ENCODE data around the gene CYP51A1.
"Not testable (repeated sequence)": the region's sequence is repeated elsewhere in the genome, so short reads cannot be mapped to it uniquely, and the experiment has no call there.

The CYP51A1 gene

DNA sequence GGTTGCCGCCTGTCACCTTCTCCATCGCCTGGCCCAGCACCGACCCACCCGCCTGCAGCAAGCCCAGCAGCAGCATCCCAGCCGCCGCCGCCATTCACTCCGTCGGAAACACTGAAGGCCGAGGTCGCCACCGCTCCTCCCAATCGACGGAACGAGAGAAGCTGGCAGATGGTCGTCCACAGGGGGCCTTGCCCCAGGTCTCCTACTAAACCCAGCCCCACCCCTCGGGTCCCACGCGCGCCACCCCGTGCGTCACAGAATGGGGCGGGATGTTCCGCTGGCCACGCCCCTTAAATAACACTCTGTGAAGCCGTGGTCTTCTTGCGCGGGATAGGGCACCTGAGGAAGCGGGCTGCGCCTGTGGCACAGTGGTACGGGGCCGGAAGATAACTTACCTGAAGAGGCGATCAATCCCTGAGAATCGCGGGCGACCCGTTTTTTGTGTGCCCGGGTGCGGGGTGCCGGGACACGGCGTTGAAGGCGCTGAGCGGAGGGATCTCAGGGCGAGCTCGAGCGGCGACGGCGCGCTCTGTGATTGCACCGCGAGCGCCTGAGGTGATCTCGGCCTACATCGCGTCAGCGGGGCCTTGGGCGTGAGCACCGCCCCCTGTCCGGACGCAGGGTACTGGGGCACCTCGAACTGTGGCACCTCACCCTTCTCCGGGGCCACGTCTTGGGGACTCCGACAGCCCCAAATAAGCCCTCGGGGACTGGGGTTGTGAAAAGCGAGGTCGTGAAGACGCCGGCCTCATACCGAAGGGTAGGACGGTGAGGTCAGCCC lies at the start of gene CYP51A1:
Gene CYP51A1 (minus strand): TSS at position 207 of the 781 bp plus-strand sequence. CDS start 113 bp downstream, at position 94.
- peak; percentile 85 to 94 for DNase-seq (ENCODE audit: low read depth in 2 of 2, low spot score in 1 of 2)

DNA sequence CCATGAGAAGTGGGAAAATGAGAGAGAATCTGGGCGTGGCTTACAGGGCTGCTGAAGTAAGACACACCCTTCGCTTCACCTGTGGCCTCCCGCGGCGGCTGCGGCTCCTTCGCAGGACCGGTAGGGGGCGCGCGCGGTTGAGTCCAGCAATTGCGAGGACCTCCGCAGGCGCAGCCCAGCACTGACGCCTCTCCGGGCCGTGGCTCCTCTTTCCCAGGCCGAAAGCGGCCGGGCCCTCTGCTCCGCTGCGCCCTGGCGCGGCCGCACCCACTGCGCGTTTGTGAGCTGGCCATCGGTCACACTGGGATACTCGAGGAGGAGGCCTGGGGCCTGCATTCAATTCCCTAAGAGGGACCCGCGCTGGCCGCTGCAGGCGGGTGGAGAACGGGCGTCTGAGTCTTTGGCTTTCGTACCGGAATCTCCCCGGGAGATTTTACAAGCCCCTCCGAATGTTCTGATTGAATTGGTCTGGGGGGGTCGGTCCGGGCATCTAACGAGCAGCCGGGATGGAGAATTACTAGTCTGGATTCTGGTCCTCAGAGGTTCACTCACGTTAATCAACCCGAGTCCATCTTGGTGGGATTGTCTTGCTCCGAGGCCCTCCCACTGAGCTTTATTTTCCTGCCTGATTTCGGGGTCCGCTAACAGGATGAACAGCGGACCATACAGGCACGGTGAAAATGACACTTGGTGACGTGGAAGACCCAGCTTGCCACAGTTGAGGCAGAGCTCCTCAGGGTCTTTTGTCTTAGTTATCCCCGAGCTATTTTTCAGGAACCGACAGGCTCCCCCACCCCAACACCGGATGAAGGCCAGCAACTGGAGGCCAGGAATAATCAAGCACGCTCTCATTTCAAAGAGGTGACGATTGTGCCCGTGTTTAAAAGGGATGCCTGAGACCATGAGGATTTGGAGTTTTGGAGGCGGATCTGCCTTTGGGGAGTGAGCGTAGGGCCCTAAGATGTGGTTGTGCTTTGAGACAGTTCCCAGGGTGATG lies 44.9 kb upstream of the CYP51A1 start, which contains the start of gene LRRD1:
Gene LRRD1 (minus strand): TSS at position 215 of the 997 bp plus-strand sequence. CDS start 13,940 bp downstream, outside the sequence.
- peak; percentile 74 to 82 for DNase-seq (ENCODE audit: low read depth in 2 of 2, low spot score in 1 of 2)

DNA sequence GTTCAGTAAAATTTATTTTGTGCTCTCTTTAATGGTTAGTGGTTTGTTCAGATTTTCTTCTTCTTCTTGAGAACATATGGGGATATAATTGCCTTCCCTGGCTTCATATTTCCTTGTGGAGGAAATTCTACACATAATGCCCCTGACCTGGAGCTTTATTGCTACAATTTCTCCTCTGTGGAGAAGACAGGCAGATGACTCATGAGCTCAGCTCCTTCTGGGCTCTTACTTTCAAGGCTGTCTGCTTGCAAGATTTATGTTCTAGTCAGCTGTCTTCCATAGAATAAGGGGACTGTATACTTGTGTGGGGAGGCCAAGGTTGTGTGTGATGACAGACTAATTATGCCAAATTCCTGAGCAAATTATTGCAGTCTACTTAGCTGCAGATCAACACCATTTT lies 43.1 kb upstream of the CYP51A1 start:
- no peak for DNase-seq (ENCODE audit: low read depth in 2 of 2, low spot score in 1 of 2)

DNA sequence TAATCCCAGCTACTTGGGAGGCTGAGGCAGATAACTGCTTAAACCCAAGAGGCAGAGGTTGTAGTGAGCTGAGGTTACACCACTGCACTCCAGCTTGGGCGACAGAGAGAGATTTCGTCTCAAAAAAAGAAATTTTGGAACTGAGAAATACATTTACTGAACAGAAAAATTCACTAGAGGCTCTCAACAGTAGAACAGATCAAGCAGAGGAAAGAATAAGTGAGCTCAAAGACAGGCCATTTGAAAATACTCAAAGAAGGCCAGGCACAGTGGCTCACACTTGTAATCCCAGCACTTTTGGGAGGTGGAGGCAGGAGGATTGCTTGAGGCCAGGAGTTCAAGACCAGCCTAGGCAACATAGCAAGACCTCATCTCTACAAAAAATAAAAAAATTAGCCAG lies 35.3 kb upstream of the CYP51A1 start:
- DNase-seq (ENCODE audit: low read depth in 2 of 2, low spot score in 1 of 2), result not testable (repeated sequence)

DNA sequence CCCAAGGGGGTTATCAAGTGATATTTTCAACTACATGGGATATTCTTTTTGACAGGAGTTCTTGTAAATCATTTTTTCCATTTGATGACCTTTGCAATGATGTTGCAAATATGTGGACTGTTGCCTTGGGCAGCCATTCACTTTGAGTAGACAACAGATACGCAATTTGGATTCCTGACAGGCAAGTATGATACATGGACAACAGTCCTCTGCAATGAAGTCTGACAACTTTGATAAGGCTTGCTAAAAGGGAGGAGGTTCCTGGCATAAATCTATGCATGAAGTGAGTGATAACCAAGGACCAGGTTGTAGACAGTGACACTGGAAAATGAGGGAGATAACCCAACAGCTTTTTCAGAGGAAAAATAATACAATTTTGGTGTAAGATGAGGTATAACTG lies 27.0 kb upstream of the CYP51A1 start:
- DNase-seq (ENCODE audit: low read depth in 2 of 2, low spot score in 1 of 2), result no peak

DNA sequence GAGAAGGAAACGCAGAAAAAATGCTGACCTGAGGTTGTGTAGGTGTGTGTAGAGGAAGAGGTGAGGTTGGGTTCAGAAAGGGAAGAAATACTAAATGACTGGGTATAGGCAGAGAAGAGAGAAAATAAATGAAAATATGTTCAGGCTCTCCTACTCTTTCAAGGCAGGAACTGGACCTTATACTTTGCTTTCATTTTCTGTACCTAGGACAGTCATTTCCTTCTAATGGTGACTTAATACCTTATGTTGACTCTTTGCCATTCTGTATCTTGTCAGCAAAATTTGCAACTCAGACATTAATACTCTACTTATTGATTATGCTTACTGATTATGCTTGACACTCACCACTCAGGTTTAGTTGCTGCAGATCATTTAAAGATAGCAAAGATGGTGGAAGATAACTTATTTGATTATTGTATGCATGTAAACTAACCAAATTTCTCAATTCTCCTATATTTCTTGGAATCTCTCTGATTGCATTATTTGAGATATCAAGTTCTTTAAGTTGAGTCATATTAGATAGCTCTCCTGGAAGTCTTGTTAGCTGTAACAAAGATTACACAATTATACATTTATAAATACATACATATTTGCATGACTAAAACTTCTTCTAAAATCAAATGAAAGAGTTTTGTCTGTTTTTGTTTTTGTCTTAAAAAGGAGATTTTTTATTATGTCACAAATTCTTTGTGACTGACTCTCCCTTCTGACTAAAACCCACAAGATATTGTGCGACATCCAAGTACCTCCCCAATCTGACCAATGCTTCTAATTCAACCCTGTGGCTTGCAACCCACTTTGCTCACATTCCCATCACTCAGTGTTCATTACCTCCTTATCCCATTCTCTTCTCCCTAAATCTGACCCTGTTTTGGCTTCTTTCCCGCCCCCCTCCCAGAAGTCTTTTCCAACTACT lies 24.6 kb upstream of the CYP51A1 start:
- no peak for DNase-seq (ENCODE audit: low read depth in 2 of 2, low spot score in 1 of 2)

DNA sequence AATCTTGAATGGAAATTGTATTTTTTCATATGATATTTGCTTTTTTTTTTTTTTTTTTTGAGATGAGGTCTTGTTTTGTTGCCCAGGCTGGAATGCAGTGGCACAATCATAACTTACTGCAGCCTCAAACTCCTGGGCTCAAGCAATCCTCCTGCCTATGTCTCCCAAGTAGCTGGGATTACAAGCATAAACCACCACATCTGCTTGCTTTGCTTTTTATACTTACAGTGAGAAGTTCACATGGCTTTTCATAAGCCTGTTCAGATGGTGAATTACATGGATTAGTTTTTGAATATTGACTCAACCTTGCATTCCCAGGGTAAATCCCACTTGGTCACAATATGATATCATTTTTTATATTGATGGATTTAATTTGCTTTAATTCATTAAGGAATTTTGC lies 22.7 kb upstream of the CYP51A1 start:
- DNase-seq (ENCODE audit: low read depth in 2 of 2, low spot score in 1 of 2), result no peak

DNA sequence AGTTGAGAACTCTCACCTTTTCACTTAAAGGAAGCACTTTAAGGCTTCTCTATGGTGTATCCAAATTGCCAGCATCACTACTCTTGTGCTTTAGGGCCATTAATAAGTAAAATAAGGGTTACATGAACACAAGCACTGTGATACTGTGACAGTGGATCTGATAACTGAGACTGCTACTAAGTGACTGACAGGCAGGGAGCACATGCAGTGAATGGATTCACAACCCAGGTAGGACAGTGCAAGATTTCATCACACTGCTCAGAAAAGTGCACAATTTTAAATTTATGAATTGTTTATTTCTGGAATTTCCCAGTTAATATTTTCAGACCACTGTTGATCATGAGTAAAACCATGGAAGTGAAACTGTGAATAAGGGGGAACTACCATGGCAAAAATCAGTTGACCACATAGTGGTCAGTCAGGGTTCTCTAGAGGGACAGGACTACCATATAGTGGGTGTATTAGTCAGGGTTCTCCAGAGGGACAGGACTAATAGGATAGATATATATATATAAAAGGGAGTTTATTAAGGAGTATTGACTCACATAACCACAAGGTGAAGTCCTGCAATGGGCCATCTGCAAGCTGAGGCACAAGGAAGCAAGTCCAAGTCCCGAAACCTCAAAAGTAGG lies 20.9 kb upstream of the CYP51A1 start:
- no peak for DNase-seq (ENCODE audit: low read depth in 2 of 2, low spot score in 1 of 2)

DNA sequence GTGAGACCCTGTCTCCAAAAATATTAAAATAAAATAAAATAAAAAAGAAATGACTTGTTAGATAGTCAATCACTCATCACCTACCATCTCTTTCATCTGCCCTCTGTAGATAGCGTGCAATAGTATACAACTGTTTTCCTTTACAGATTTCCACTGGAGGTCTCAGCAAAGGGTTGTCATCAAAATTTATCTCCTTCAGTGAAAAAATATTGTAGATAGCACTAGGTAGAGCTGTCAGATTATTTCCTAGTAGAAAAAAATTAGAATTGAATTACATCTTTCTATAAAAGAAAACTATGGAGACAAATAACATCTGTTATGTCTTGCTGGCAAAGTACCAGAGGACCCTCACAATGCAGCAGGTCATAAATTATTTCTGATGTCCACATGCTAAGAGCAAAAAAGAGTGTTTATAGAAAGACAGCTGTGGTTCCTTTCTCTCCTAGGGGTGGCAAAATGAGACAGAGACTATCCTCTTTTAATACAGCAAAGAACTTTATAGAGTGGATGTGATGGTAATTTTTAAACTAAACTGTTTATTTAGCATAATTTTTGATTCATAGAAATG lies 16.3 kb upstream of the CYP51A1 start:
- no peak for DNase-seq (ENCODE audit: low read depth in 2 of 2, low spot score in 1 of 2)

DNA sequence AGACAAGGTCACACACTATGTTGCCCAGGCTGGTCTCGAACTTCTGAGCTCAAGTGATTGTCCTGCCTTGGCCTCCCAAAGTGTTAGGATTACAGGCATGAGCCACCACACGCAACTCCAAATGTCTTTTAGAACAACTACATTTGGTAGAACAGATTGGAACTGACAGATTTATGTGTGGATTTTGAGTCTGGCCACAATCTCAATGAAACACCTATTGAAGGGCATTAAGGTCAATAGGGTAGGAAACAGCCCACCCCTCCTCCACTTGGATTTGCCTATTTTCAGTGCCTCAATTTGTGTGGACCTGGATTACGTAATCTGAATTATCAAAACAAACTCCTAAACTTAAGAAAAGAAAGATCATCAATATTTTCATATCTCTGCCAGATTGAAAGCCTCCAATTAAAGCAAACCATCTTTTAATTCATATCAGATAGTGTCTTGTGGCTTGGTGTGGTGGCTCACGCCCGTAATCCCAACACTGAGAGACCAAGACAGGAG lies 15.5 kb upstream of the CYP51A1 start:
- no peak for DNase-seq (ENCODE audit: low read depth in 2 of 2, low spot score in 1 of 2)

DNA sequence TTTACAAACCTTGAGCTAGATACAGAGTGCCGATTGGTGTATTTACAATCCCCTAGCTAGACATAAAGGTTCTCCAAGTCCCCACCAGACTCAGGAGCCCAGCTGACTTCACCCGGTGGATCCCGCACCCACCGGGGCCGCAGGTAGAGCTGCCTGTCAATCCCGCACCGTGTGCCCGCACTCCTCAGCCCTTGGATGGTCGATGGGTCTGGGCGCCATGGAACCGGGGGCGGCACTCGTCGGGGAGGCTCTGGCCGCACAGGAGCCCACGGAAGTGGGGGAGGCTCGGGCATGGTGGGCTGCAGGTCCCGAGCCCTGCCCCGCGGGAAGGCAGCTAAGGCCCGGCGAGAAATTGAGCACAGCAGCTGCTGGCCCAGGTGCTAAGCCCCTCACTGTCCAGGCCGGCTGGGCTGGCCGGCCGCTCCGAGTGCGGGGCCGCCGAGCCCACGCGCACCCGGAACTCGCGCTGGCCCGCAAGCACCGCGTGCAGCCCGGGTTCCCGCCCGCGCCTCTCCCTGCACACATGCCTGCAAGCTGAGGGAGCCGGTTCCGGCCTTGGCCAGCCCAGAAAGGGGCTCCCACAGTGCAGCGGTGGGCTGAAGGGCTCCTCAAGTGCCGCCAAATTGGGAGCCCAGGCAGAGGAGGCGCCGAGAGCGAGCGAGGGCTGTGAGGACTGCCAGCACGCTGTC lies 9.1 kb upstream of the CYP51A1 start:
- DNase-seq (ENCODE audit: low read depth in 2 of 2, low spot score in 1 of 2), result not testable (repeated sequence)

DNA sequence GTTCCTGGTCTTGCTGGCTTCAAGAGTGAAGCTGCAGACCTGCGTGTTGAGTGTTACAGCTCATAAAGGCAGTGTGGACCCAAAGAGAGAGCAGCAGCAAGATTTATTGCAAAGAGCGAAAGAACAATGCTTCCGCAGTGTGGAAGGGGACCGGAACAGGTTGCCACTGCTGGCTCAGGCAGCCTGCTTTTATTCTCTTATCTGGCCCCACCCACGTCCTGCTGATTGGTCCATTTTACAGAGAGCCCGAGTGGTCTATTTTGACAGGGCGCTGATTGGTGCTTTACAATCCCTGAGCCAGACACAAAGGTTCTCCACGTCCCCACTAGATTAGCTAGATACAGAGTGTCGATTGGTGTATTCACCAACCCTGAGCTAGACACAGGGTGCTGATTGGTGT lies 8.5 kb upstream of the CYP51A1 start:
- DNase-seq (ENCODE audit: low read depth in 2 of 2, low spot score in 1 of 2), result not testable (repeated sequence)

DNA sequence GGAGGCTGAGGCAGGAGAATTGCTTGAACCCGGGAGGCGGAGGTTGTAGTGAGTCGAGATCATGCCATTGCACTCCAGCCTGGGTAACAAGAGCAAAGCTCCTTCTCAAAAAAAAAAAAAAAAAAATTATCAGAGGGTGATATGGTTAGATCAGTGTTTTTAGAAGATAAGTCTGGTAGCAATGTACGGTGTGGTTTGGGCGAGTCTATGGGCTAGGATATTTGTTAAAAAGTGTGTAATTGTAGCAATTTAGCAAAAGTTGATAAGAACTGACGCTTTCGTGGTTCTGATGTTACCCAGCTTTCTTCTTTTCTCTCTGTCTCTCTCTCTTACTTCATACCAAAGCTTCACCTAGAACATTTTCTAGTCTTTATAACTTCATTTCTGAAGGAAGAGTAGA lies 6.9 kb upstream of the CYP51A1 start:
- no peak for DNase-seq (ENCODE audit: low read depth in 2 of 2, low spot score in 1 of 2)

DNA sequence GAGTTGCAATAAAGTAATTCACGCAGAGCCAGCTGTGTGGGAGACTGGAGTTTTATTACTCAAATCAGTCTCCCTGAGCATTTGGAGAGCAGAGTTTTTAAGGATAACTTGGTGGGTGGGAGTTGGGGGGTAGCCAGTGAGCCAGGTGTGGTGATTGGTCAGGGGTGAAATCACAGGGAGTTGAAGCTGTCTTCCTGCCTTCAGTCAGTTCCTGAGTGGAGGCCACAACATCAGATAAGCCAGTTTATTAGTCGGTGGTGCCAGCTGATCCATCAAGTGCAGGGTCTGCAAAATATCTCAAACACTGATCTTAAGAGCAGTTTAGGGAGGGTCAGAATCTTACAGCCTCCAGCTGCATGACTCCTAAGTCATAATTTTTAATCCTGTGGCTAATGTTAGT lies 3.3 kb upstream of the CYP51A1 start:
- no peak for DNase-seq (ENCODE audit: low read depth in 2 of 2, low spot score in 1 of 2)

DNA sequence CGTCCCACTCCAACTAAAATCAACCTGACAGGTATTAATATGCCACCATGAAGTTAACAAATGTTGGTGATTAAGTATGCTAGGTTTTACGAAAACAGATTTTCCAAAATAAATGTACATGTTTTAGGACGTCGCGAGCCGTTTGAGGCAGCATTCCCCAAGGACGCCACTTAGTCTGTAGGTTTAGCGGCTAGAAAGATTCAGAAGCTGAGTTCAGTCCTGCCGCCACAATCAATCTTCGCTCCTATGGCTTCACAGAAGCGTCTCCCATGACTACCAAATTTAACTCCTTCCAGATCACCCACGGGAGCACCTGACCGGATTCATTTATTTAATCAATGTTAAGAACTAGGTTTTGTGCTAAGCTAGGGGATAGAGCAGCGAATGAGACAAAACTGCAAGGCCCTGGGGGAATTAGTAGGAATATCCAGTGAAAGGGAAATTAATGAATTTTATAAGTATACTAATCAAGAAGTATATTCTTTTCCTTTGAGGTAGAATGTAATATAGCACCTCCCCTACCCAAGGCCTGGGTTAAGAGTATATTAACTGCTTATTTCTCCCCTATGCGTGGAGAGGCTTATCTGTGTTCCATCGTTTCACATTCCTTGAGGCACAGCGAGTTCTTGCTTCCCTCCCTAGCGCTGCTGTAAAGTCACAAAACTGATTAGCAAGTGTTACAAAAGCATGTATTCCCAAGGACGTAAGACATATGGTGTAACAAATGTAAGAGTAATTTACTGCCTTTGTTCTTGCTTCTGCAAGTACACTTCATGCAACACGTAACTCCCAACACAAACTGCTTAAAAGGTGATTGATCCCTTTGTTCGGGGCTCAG lies 994 bp upstream of the CYP51A1 start:
- no peak for DNase-seq (ENCODE audit: low read depth in 2 of 2, low spot score in 1 of 2)

DNA sequence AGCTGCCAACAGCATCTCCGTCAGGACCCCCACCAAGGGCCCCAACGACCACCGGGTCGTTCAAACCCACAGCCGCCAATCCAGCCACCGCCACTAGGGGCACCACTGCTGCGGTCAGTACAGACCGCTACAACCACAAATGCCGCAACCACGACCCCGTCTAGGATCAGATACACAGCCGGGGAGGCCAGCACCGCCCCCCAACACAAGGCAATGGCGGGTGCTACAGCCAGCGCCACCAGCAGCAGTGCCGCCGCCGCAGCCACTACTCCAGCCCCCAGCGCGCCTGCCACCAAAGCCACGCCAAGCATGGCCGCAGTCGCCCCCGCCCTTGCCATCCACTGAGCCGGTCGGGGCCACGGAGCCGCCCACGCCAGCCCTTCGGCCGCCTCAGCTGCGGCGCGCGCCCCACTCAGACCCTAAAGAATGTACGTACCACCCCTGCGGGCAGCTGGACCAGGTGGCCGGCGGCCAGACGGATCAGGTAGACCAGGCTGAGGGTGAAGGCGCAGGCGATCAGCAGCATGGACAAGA lies 473 bp downstream of the CYP51A1 start:
- DNase-seq (ENCODE audit: low read depth in 2 of 2, low spot score in 1 of 2), result peak; percentile 32 to 39

DNA sequence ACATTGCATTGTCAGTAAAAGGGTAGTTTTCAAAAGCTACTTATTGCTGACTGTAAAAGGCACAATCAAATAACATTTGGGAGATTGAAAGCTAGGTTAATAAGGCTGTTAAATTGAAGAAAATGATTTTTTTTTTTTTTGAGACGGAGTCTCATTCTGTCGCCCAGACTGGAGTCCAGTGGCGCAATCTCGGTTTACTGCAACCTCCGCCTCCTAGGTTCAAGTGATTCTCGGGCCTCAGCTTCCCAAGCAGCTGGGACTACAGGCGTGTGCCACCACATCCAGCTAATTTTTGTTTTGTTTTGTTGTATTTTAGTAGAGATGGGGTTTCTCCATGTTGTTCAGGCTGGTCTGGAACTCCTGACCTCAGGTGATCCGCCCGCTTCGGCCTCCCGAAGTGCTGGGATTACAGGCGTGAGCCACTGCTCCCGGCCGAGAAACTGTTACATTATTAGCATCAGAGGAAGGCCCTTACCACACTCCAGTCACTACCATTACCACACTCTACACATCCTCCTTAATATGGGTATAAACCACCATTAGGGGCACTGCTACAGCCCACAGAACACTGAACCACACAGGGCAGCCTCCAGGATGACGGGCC lies 1.0 kb downstream of the CYP51A1 start:
- no peak for DNase-seq (ENCODE audit: low read depth in 2 of 2, low spot score in 1 of 2)
